Measurements from ENCODE around the gene ASTN1.

The ASTN1 gene

GRCh38 chr1:176820391-176821031 lies 344.0 kb downstream of the ASTN1 start:
- DNase-seq = no peak

- DNase-seq = no peak
Observed at GRCh38 chr1:176816232-176816631, 348.3 kb downstream of the ASTN1 start.

DNA sequence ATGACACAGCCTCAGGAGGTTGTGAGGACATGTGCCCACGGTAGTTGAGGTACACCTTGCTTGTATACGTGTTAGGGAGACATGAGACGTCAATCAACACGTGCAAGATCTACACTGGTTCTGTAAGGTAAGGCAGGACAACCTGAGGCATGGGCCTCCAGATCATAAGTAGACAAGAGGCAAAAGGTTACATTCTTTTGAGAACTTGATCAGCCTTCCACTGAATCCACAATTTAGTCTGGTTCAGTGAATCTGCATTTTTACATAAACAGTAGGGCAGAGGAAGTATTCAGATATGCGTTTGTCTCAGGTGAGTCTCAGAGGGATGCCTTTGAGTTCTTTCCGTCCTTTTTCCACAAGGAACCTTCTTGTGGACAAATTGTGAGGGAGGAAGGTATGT lies 348.9 kb downstream of the ASTN1 start:
- no peak for DNase-seq

DNA sequence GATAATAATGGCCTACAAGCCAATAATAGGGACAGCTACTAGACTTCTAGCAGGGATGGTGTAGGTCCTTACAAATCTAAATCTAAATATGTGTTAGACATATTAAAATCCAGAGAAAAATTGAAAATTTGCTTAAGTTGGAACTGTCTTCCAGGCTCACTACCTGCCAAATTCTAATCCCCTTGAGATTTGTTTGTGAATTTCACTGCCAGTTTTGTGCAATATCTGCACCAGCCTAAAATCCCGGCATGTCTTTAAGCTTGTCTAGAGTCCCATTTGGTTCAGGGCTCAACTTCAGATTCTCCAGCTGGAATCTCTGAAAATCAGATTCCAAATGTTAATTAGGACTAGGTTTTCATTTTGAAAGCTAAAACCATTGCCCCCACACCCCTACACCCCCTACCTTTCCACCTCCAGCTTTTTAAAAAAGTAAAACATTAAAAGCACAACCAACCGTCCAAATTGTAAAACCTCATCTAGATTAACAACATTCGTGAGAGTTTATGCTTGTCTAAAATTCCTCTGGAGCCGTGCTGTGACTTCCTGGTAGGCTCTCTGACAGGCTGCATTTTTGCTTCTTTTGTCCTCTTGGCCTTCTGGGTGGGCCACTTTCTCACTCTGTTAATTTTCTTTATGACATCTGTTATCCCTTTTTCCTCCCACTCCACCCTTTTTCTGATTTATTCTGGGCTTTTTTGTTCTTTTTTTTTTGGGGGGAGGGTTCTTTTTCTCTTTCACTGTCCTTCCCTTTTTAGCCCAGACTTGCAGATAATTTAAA lies 352.8 kb downstream of the ASTN1 start:
- DNase-seq = no peak

DNA sequence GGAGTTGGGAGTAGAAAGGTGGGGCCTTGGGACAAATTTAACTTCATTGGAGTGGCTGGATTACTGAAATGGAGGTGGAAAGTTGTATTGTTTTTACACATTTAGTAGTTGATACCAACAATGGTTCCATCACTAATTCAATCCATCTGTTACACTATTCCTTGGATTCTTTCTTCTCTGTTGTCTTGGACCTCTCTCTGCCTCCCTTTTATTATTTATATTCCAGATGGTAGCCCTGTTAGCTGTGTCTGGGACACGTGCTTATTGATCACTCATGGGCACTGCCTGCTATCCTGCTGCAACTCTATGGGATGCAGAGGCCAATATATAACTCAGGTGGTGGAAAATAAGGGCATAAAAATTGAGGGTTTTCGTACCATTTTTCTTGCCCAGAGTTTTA lies 355.2 kb downstream of the ASTN1 start:
- DNase-seq = no peak

Data from activated CD4-positive, alpha-beta T cell treated with anti-CD3 and anti-CD28 coated beads, Interleukin-10, Interleukin-2, amounts not matched to agents 100 ng/mL and 50 ng/mL, durations not matched to agents 16 hours and 8 hours (primary cell).